GM19099 (cell line): ENCODE data around the gene MAGEA9.

Source experiments
- POLR2A ChIP-seq: IDR thresholded peaks from 3 replicates; pipeline ENCODE4 v1.6.1; 2011; ENCODE audit warnings: low read depth; ENCODE audit not compliant: insufficient read length; ENCODE audit errors: extremely low read depth

Gene MAGEA9

GRCh38 chrX:149819371-149819770 lies 37.6 kb downstream of the MAGEA9 start:
- TF ChIP-seq POLR2A: no peak

DNA sequence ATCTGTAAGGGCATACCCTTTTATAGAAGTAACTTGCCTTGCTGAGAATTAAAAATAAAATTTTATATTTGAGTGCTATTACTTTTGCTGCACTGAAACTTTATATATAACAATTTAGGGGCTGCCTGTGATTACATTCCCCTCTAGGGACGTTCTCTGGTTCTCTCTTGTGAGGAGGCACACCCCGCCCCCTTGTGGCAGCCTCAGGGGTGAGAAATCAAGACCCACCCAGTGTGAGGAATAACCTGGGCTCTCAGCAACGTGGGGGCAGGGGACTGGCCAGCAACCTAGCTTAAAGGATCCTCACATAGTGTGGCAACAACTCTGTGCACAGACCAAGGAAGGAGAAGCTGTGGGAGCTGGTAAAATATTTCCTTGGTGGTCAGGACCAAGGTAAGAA lies 43.7 kb downstream of the MAGEA9 start:
- no peak for TF ChIP-seq POLR2A

- no peak for TF ChIP-seq POLR2A
Measured at GRCh38 chrX:149827254-149827653, 45.5 kb downstream of the MAGEA9 start.

GRCh38 chrX:149829751-149830191 lies 48.0 kb downstream of the MAGEA9 start:
- TF ChIP-seq POLR2A: no peak

- TF ChIP-seq POLR2A: no peak
Measured at GRCh38 chrX:149830192-149830873, 48.6 kb downstream of the MAGEA9 start.

DNA sequence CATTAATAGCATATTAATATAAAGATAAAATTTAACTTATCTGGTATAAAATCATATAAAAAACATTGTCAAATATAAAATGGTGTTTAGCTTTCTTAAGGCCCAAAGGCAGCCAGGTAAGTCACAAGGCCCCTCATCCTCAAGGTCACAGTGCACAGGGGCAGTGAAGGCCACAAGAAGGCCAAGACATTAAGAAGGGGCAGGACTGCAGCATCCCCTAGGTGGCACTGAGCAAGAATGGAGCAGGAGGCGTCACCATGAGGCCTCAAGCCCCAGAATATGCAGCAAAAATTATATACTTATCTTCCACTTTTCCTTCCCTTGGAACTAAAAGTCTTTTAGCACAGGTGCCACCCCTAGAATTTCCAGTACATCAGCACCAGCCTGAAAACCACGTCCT lies 49.7 kb downstream of the MAGEA9 start:
- TF ChIP-seq POLR2A: no peak

DNA sequence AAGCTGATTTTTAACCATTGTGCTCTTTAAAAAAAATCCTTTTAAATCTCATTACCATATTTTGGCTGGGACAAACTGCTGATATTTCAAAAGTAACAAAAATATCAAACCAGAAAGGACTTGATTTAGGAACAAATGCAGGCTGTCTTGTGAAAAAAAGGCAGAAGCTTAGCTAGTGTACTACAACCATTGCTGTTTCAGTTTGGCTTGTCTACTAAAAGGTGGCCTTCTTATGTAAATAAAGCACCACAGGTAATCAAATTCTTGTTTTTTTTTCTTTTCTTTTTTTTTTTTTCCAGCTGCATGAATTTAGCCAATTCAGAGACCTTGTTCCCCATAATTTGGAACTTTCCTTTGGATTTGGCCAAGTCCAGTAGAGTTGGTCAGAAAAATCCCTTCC lies 55.4 kb downstream of the MAGEA9 start:
- no peak for TF ChIP-seq POLR2A
